NCI-H2196 treated with DMSO at 0.1 percent for 48 hours (cell line): ENCODE measurements around the gene SPPL2C.

Experiments
- DNase-seq: peaks from one replicate; lab custom pipeline; 2025; ENCODE audit not compliant: unreplicated experiment; lab: John Stamatoyannopoulos, UW

Gene SPPL2C

GRCh38 chr17:45828171-45828570 lies 16.5 kb upstream of the SPPL2C start:
- DNase-seq = no peak

- no peak for DNase-seq
These were observed 16.0 kb upstream of the SPPL2C start for GRCh38 chr17:45828582-45829133.

GRCh38 chr17:45833920-45834319 lies 10.8 kb upstream of the SPPL2C start:
- DNase-seq = no peak

- DNase-seq = no peak
These were observed 9.9 kb upstream of the SPPL2C start for GRCh38 chr17:45834471-45835396.

- DNase-seq = no peak
These were observed 9.2 kb upstream of the SPPL2C start for GRCh38 chr17:45835481-45835880.

- no peak for DNase-seq
These were observed 8.3 kb upstream of the SPPL2C start for GRCh38 chr17:45836047-45837044.

GRCh38 chr17:45837187-45837586 lies 7.5 kb upstream of the SPPL2C start:
- no peak for DNase-seq

- DNase-seq = no peak
These were observed 7.1 kb upstream of the SPPL2C start for GRCh38 chr17:45837603-45838002.

- DNase-seq = no peak
These were observed 5.9 kb upstream of the SPPL2C start for GRCh38 chr17:45838751-45839295.

GRCh38 chr17:45839442-45839841 lies 5.2 kb upstream of the SPPL2C start:
- DNase-seq = no peak

- no peak for DNase-seq
These were observed 3.5 kb upstream of the SPPL2C start for GRCh38 chr17:45841186-45841585.

GRCh38 chr17:45841883-45842525 lies 2.7 kb upstream of the SPPL2C start:
- DNase-seq = peak; percentile 28

GRCh38 chr17:45843722-45844121 lies 959 bp upstream of the SPPL2C start:
- no peak for DNase-seq

GRCh38 chr17:45845376-45846185 lies 900 bp downstream of the SPPL2C start:
- DNase-seq = no peak

- no peak for DNase-seq
These were observed 1.5 kb downstream of the SPPL2C start for GRCh38 chr17:45846223-45846622.

- DNase-seq = no peak
These were observed 2.0 kb downstream of the SPPL2C start for GRCh38 chr17:45846646-45847045.

GRCh38 chr17:45847101-45847500 lies 2.4 kb downstream of the SPPL2C start:
- DNase-seq = no peak

GRCh38 chr17:45847747-45848146 lies 3.1 kb downstream of the SPPL2C start:
- no peak for DNase-seq

GRCh38 chr17:45848405-45848804 lies 3.7 kb downstream of the SPPL2C start:
- DNase-seq = no peak
